NCI-H2227 treated with DMSO at 0.1 percent for 48 hours (cell line): Measurements from ENCODE around the gene BARHL1.
A peak's percentile ranks its signal among the peaks of the same experiment; 100 is the strongest.

Experiments used
- DNase-seq: peaks from one replicate; lab custom pipeline; 2025; lab: John Stamatoyannopoulos, UW

BARHL1 gene

DNA sequence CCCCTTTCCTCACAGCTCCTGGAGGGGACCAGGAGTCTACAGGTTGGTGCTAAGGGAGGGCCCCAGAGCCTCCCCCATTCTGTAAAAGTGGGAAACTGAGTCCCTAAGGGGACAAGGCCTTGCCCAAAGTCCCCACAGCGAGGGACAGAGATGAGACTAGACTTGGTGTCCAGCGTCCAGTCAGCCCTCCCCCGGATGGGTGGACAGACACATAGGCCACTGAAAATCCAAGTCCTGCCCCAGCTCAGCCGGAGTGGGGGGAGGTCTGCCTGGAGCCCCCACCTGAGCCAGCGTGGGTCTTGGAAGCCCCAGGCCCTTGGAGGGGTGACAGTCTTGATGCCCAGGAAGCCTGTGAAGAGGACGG, 5.2 kb downstream of the BARHL1 start:
- DNase-seq, result no peak

DNA sequence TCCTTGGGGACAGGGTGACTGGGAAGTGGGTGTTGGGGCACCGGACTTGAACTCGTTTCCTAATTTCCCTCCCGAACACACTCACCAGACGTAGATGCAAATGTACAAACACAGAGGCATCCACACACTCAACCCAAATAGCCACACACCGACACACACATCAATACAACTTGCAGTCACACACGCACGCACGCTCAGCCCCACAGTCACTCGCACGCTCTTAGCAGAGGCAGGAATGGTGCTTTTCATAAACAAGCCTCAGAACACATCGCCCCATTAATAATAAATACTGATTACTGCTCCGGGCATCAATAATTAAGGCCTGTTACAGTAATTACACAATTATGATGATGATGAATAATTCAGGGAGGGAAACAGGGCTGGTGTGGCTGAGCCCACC, 5.7 kb downstream of the BARHL1 start:
- no peak for DNase-seq

DNA sequence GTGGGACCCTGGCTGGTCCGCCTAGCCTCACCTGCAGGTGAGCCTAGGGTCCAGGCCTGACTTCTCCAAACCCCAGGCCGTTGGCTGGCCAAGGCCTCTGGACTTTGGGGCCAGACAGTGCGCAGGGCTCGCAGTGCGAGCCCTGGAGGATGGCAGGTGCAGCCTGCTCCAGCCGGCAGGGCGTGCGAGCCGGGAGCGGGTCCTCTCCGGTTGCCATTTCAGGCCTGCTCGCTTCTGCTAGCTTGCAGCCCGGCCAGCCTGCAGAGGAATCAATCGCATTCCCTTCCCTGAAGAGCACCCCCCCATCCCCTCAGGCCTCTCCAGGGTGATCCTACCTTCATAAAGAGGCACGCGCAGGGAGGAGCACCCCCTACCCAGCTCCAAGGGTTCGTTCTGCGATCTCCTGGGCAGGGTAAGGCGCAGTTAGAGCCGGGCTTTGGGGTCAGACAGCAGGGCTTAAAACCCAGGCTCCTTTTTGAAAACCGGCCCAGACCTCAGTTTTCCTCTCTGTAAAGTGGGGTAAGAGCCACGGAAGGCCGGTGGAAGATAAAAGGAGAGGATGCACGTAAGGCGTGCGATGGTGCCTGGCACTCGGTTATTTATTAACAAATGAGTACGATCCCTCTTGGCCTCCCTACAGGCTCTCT, 6.2 kb downstream of the BARHL1 start:
- DNase-seq, result no peak

DNA sequence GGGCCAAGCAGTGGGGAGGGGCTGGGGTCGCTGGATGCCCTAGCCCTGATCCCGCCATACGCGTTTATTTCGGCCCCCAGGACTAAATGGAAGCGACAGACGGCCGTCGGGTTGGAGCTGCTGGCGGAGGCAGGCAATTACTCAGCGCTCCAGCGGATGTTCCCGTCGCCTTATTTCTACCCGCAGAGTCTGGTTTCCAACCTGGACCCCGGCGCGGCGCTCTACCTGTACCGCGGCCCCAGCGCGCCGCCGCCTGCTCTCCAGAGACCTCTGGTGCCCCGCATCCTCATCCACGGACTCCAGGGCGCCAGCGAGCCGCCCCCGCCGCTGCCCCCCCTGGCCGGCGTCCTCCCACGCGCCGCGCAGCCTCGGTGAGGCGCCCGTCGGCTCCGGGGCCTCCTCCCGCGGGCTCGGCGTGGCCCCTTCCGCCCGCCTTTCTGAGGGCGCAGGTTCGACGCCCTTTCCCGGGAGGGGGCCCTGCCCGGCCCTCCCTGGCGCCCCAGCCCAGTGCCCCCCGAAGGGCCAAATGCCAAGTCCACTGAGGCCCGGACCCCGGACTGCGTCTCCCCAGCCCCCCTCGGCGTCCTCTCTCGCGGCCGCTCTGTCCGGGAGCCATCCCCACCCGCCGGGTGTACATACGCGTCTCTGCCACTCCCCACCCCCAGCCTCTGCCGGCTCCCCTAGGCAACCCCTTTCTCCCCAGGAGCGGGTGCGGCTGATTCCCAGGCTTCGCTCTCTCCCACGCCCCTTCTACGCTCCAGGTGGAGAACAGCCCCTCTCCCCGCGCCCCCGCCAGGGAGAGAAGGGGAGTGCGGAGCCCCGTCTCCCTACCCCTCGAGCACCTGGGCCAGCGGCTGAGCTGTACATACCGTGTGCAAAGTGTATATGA, 7.0 kb downstream of the BARHL1 start:
- DNase-seq, result no peak

DNA sequence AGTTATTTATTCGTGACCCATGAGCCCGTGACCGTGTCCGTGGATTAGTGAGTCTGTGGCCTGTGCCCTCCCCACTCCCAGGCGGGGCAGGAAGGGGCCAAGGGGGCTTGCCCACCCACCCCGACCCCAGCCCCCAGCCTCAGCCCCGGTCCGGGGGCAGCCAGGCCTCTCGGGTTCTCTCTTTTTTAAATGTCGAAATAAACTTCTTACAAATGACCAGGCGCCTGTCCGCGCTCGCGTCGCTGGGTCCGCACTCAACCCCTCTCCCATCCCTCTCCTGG, 7.6 kb downstream of the BARHL1 start:
- DNase-seq, result no peak

DNA sequence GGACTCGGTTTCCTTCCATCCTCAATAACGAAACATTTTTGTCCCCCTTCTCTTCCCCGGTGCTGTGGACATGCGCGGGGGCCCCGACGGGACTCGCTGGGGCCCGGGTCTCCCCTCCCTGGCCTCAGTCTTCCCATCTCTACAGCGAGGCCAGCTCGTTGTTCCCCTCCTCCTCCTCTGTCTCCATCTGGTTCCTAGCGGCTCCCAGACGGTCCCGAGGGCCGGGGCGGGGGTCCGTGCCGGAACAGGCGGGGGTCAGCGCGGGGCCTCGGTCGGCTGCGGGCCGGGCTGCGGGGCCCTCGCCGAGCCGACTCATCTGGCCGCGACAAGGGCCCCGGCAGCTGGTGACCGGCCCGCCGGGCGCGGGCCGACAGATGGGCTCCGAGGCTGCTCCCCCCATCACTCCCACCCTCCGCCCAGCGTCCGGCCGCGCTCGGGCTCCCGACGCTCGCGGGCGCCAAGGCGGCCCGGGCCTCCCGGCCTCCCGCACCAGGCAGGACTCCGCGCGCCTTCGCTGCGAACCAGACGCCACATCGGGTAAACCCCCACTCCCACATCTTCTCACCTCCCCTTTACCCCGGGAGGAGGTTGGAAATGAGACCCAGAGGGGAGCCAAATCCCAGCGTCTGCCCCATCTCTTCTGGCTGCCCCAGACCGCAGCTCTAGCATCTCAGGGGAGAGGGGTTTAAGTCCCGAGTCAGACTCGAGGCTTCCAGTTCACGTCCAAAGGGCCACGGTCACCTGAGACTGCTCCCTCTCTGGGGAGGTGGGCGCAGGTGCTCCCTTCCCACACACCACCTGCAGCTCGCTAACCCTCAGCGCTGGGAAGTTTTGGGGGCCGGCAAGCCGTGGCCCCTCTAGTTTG, 8.1 kb downstream of the BARHL1 start:
- no peak for DNase-seq

DNA sequence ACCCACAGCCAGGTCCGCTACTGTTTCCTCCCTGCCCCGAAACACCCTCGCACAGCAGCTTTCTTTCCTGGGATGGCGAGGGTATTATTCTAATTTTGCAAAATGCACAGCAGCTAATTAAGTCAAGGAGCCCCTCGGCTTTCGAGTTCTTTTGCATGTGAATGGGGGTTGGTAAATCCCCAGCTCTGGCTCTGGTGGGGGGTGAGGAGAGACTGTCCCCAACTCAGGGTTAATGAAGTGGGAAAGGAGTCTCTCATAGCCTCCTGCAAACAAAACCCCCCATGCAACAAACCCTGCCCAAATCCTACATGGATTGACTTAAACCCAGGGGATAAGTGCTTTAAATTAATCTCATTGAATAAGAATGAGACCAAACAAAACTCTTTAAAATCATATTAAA, 8.8 kb downstream of the BARHL1 start:
- no peak for DNase-seq

DNA sequence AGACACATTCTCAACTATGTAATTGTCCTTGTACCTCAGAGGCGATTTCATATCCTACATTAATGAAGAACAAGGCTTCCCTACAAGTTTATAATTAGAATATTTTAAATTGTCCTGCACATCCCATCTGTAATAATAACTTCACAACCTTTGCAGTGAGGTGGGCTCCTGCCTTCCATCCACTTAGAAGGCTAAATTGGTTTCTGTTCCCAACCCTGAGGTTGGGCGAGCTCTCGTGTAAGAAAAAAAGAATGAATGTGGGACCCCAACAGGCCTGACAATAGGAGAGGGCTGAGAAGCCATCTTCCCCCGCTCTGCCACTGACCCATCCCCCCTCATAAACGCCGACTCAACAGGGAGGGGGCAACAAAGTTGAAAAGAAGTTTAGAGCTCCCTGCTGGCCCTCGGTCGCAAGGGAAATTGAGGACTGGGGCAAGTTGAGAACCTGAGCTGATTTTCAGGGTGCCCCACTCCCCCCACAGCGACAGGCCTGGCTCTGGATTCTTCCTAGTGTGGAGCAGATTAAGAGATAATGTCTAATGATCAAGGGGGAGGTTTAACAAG, 9.4 kb downstream of the BARHL1 start:
- no peak for DNase-seq

DNA sequence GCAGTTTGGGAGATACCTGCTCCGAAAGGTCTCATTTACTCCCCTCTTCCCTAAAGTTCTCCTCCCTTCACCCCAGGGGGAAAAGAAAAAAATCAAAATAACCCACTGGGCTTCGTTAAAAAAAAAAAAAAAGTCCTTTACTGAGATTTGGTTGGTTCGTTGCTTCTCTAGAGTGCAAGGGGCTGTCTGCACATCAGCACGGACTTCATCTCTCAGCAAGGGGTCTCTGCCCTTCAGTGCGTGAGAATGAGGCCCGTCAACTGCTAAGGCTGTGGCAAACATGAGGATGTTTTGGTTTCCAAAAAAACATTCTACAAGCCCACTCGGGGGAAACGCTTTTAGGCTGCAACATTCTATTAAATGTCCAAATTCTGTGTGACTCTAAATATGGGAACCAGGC, 10.0 kb downstream of the BARHL1 start:
- DNase-seq, result no peak

DNA sequence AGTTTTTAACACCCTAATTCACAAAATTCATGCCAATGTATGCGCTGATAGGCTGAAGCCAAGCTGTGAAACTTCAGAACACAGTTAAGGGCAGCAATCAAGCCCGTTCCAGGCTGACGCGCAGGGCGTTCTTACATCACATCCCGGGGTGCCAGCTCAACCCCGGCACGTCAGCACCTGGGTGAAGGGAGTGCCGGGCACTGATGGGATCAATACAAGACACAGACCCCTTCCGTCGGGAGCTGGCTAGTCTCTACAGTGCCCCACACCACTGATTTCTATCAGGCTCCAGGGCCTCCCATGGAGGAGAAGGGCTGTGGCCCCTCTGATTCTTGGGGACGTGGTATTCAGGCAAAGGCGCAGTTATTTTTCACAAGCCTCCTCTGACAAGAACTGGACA, 12.0 kb downstream of the BARHL1 start:
- no peak for DNase-seq

DNA sequence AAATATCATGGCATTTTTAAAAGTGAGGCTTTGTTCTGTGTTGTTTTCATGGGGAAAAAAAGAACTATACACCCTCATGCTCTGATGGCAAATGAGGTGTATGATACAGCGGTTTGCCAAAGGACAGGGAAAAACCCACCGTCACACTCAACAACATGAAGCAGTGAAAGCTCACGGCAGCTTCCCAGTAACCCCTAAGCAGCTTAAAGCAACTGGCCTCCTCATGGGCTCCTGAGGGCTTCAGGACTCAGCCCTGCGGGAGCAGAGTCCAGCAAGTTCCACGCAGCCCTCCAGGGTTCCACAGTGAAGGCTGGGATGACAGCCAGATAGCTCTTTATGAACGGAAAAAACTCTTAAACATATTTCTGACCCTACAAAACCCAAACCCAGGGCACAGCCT, 12.9 kb downstream of the BARHL1 start:
- no peak for DNase-seq

DNA sequence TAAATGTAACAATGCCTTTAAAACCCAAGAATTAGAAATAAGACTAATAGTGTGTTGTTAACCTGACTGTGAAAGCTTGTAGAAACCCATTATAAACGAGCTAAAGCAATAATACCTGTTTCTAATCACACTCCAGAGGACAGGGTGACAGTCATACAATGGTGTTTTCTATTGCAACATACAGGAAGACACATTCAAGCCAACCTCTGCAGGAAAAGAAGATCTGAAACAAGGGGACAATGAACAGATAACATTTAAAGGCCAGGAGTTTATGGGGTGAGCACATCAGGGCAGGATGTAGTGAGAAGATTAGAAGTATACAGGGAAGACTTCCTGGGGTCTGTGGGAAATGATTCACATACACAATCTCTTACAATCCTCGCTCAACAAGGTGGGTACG, 13.8 kb downstream of the BARHL1 start:
- no peak for DNase-seq

DNA sequence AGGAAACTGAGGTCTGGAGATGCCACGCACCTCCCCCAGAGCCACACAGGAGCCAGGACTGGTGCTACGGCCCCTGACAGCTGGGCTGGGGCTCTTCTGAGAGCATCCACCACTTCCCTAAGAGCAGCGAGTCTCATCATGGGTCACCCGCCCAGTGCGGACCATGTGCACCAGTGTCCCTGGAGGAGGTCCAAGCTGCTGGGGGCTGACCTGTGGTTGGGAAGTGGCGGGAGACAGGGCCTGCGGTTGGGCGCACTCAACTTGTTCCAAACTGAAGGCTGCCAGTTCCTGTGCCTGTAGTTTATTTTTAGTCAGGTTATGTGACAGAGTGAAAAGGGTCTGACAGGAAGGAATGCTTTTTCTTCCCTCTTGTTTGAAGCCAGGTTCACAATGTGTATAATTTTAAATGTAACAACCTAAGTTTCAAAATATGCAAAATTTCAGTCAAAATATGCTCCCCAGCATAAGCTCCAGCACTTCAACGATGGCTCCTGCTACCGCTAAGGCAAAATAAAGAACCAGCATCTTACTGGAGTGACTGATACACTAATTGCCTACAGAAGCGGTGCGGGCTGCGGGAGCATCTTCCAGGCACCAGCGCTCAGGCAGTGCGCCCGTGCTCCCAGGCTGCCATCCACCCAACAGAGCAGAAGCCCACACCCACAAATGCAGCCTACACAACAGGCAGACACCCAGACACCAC, 14.8 kb downstream of the BARHL1 start:
- DNase-seq, result no peak

DNA sequence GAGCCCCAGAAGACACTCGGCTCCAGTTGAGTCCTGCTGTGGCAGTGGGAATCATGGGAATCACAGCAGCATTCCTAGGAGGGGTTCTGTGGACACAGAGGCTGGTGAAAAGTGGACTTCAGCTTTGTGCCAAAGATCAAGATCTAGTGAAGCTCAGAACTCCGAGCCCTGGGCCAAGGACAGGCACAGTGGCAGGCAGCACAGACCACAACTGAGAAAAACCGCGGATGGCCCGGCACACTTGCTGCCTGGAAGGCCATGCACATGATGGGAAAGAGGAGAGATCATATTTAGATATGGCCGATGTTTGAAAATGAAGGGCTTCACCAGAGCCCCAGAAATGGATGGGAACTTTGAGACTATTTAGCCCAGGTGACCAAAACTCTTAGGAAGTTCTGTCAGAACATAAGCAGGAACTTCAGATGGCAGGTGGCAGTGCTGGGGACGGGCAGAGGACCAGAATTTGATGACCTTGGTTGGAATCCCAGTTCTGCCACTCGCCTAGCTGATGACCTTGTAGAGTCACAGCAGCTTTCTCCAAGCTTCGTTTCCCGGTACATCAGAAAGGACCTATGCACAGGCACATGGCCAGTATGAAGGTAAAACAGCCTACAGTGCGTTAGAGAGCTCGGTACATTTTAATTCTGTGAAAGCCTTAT, 18.0 kb downstream of the BARHL1 start:
- DNase-seq, result no peak

DNA sequence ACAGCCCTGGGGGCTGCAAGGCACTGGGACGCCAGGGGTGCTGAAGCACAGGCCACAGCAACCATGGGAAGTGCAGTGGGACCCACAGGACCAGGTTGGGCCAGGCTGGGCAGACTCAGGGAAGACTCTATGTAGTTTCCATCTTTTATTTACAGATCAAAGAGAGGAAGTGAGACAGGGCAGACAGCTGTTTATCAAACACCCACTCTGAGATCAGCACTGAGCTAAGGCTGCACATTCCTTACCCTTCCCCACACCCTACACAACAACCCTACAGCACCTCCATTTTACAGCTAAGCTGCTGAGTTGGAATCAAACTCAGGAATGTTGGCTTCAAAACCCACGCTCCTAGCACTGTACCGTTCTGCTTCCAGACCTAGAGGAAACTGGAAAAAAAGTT, 19.8 kb downstream of the BARHL1 start:
- DNase-seq, result no peak

DNA sequence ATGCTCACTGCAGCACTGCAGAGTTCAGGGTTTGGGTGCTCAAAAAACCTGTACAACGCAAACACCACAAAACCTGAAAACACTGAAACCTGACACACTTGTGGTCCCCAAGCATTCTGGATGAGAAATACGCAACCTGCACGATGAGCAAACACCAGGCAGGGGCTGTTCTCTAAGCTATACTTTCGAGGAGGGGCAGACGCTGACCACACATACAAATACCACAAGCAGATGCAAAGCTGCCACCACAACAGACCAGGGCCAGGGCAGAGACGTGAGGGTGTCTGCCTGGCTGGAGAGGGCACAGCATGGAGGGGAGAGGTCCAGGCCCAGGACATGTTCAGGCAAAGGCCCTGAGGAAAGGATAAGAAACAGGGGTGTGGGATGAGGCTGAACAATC, 23.0 kb downstream of the BARHL1 start:
- no peak for DNase-seq

DNA sequence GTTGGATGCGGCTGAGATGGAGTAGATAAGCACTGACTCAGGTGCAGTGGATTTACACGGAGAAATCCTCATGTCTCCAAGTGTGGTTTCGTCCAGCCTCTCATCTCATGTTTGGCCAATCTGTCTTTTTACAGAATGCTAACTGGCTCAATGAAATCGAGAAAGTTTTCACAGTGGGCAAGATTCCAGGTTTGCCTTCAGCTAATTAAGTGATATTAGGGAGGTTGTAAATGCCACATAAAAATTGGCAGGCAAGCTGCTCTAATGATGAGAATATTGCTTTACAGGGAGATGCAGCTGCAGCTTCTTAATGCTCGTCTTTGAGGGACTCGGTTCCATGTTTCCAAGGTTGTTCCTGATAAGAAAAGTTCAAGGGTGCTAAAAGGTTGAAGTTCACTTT, 23.7 kb downstream of the BARHL1 start:
- no peak for DNase-seq

DNA sequence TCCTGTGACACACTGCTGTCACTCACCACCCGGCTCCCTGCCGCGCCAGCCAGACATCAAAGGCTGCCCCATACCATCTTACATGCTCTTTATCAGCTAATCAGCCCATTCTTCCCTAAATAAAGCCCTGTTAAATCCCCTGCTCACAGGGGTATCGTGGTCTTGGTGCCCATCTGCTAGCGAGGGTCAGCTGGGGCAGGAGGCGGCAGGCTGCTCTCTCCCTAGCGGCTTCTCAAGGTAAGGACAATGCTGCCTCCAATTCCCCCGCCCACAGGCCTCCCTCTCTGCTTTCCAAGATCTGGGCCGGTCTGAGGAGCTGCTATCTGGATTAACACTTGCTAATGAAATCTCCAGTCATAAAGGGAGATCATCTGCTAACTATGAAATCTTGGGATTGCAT, 26.8 kb downstream of the BARHL1 start:
- no peak for DNase-seq

DNA sequence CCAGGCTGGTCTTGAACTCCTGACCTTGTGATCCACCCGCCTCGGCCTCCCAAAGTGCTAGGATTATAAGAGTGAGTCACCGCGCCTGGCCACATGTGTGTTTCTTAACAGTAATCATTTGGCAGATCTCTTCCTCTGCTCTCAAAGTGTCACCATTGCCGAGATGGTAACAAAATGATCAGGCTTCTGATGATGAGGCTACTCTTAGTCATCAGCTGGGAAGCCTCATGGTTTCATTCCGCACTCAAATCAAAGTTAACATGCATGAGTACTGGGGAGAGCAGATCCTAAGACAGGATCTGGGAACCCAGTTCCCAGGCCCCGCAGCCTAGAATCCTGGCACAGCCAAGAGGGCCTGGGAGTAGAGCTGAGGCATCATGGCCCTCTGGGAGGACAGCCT, 27.4 kb downstream of the BARHL1 start:
- no peak for DNase-seq

DNA sequence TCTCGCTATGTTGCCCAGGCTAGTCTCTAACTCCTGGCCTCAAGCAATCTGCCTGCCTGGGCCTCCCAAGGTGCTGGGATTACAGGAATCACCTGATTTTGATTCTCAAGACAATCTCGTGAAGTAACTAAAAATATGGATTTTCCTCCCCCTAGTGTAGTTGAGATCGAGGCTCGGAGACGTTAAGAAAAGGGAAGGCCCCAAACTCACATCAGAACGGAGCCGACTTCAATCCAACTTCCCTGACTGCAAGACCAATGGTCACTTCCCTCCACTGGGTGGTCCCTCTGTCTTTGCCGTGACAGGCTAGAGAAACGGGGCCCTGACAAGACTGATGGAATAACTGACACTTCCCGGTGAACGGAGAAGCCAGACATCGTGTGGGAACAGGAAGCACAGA, 28.3 kb downstream of the BARHL1 start:
- DNase-seq, result peak; percentile 12

DNA sequence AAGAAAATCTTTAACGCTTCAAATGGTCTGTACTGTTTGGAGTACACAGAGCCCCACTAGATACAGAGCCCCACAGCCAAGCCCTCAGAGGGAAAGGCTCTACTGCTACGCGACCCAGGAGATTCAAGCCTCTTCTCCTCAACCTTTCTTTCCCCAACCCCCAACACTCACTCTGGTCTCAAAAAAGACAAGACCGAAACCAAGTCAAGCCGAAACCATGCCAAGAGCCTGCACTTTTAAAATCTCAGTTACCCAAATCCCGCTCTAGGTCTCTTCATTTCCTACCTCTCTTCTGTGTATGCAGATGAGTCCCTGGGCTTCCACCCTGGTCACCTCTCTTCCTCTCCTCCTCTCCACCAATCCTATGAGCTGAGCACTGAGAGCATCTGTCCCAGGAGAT, 31.9 kb downstream of the BARHL1 start:
- no peak for DNase-seq

DNA sequence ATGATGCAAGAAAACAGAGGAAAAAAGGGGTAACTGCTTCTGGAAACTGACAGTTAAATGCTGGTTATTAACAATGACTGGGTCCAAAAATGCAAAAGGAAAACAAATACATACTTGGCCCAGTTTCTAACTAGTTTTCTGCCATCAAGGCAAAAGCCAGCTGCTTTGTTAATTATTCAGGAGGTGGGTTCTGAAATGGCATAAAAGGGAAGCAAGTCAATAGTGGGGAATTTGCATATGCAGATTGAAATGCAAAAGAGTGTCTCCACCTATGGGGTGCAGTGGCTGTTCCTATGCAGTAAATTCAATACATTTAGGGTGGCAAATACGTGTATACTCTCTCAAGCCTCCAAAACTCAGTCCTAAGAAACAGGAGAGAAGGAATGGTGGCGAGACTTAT, 33.4 kb downstream of the BARHL1 start:
- DNase-seq, result no peak
